OCI-LY1 (cell line): Measurements from ENCODE around the gene UNC93A.

Experiments
- H2AFZ ChIP-seq: fragments of 200-600 bp; sonication (generic), shearing (Covaris generic); 2 replicates; pipeline ENCODE4 v1.6.0; 2014; ENCODE audit warnings: antibody characterized with exemption, mild to moderate bottlenecking, low read length
- H3F3A ChIP-seq: fragments of 200-600 bp; sonication (generic), shearing (Covaris generic); 2 replicates; pipeline ENCODE4 v1.6.0; 2014; ENCODE audit warnings: mild to moderate bottlenecking, antibody characterized with exemption, low read length, moderate library complexity; ENCODE audit not compliant: insufficient read depth
- H3K27ac ChIP-seq: fragments of 200-600 bp; sonication (generic); 2 replicates; pipeline ENCODE4 v1.5.1; 2014; ENCODE audit warnings: low read length, mixed run types, mild to moderate bottlenecking, low read depth; ENCODE audit not compliant: poor library complexity, severe bottlenecking
- H3K27me3 ChIP-seq: fragments of 200-600 bp; sonication (generic); 2 replicates; pipeline ENCODE4 v1.6.0; 2014; ENCODE audit warnings: antibody characterized with exemption, mild to moderate bottlenecking, low read length, moderate library complexity; ENCODE audit not compliant: insufficient read depth
- H3K36me3 ChIP-seq: fragments of 200-600 bp; sonication (generic); 2 replicates; pipeline ENCODE4 v1.6.1; 2014; ENCODE audit warnings: mild to moderate bottlenecking, antibody characterized with exemption, low read length, moderate library complexity, mixed read lengths; ENCODE audit not compliant: insufficient read depth
- H3K4me1 ChIP-seq: fragments of 200-600 bp; sonication (generic); 2 replicates; pipeline ENCODE4 v1.5.1; 2014; ENCODE audit warnings: mild to moderate bottlenecking, low read length, moderate library complexity; ENCODE audit not compliant: insufficient read depth, severe bottlenecking
- H3K4me2 ChIP-seq: fragments of 200-600 bp; sonication (generic), shearing (Covaris generic); 2 replicates; pipeline ENCODE4 v1.6.1; 2014; ENCODE audit warnings: low read length
- H3K4me3 ChIP-seq: fragments of 200-600 bp; sonication (generic); 2 replicates; pipeline ENCODE4 v1.5.1; 2014; ENCODE audit warnings: low read length, low read depth, mild to moderate bottlenecking, mixed read lengths; ENCODE audit not compliant: poor library complexity, severe bottlenecking
- H3K79me2 ChIP-seq: fragments of 200-600 bp; shearing (Covaris generic); 2 replicates; pipeline ENCODE4 v1.6.1; 2016; ENCODE audit warnings: mixed run types, low read length, mixed read lengths; ENCODE audit not compliant: insufficient read depth
- H3K9ac ChIP-seq: fragments of 200-600 bp; sonication (generic), shearing (Covaris generic); 2 replicates; pipeline ENCODE4 v1.6.1; 2014; ENCODE audit warnings: mild to moderate bottlenecking, low read length, mixed read lengths
- H3K9me2 ChIP-seq: fragments of 200-600 bp; sonication (generic), shearing (Covaris generic); 2 replicates; pipeline ENCODE4 v1.6.1; 2014; ENCODE audit warnings: low read depth, mild to moderate bottlenecking, low read length, mixed read lengths
- H3K9me3 ChIP-seq: fragments of 200-600 bp; shearing (Covaris generic); 2 replicates; pipeline ENCODE4 v1.6.1; 2014; ENCODE audit warnings: low read length, mixed read lengths
- H4K20me1 ChIP-seq: fragments of 200-600 bp; sonication (generic), shearing (Covaris generic); 2 replicates; pipeline ENCODE4 v1.6.0; 2016; ENCODE audit warnings: mild to moderate bottlenecking, low read length; ENCODE audit not compliant: insufficient read depth
- EZH2 ChIP-seq: fragments of 200-600 bp; sonication (generic), shearing (Covaris generic); IDR thresholded peaks from 2 replicates; pipeline ENCODE4 v1.8.0; 2017; ENCODE audit warnings: borderline replicate concordance, mixed run types, mild to moderate bottlenecking, antibody characterized with exemption, low read length, moderate library complexity, mixed read lengths
- TF ChIP-seq, protein P1 (sequence below): fragments of 200-600 bp; sonication (generic), shearing (Covaris generic); IDR thresholded peaks from 2 replicates; pipeline ENCODE4 v1.5.1; 2017; ENCODE audit warnings: mild to moderate bottlenecking, antibody characterized with exemption, low read length, moderate library complexity, mixed read lengths

Gene UNC93A

DNA sequence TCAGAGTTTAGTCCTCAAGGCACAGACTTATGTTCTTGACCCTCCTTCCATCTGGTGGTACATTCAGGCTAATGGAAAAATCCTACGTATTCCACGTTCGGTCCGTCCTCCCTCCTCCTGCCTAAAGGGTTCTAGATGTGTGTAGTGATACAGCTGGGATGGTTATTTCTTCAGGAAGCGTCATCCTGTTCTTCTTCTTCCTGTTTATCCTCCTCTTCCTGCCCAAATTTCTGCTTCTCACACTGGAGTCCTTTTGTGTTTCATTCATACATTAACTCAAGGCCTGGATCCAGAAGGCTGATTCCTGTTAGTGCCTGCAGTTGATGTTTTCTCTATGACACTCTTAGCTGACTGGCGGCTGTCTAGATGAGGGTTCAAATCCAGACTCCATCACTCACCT is 16.8 kb upstream of the UNC93A start:
- H3K27ac ChIP-seq: no peak overlapping the region
- H3K36me3 ChIP-seq: no peaks in the 10 kb centered on the region
- H3K27me3 ChIP-seq: peaks cover 4% of the 10 kb centered on the region
- no peaks in the 10 kb centered on the region for H3F3A ChIP-seq
- H4K20me1 ChIP-seq: no peaks in the 10 kb centered on the region
- no peak overlapping the region for H3K4me2 ChIP-seq
- no peaks in the 10 kb centered on the region for H3K9me2 ChIP-seq
- H3K9me3 ChIP-seq: no peaks in the 10 kb centered on the region
- H3K9ac ChIP-seq: no peak overlapping the region
- TF ChIP-seq, protein P1, sequence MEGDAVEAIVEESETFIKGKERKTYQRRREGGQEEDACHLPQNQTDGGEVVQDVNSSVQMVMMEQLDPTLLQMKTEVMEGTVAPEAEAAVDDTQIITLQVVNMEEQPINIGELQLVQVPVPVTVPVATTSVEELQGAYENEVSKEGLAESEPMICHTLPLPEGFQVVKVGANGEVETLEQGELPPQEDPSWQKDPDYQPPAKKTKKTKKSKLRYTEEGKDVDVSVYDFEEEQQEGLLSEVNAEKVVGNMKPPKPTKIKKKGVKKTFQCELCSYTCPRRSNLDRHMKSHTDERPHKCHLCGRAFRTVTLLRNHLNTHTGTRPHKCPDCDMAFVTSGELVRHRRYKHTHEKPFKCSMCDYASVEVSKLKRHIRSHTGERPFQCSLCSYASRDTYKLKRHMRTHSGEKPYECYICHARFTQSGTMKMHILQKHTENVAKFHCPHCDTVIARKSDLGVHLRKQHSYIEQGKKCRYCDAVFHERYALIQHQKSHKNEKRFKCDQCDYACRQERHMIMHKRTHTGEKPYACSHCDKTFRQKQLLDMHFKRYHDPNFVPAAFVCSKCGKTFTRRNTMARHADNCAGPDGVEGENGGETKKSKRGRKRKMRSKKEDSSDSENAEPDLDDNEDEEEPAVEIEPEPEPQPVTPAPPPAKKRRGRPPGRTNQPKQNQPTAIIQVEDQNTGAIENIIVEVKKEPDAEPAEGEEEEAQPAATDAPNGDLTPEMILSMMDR: no peak
- TF ChIP-seq EZH2: no peak
- no peaks in the 10 kb centered on the region for H3K79me2 ChIP-seq
- H3K4me1 ChIP-seq: no peaks in the 10 kb centered on the region
- H3K4me3 ChIP-seq: no peak overlapping the region
- H2AFZ ChIP-seq: no peak overlapping the region

DNA sequence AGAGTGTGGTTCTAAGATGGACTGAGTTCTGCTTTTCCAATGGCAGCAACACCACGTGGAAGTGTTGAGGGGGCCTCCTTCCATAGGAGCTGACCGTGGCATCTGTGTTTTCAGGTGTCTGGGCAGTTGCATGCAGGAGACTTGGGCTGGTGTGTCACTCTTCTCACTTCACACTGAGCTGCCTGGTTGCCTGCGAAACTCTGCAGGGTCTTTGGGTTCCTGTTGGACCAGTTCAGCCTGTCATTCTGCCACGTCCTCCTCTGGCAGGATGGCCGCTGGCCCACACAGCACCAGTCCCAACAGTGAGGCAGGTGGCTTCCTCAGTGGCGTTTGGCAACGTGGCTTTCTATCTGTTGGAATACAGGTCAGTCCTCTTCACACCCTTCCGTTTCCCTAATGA is 16.1 kb upstream of the UNC93A start:
- Histone ChIP-seq H3K9me2 (no peaks in the 10 kb centered on the region), H2AFZ (no peak overlapping the region), H3K36me3 (no peaks in the 10 kb centered on the region), H3K27me3 (peaks cover 4% of the 10 kb centered on the region), H3F3A (no peaks in the 10 kb centered on the region), H3K79me2 (no peaks in the 10 kb centered on the region), H3K27ac (no peak overlapping the region), H3K4me1 (no peaks in the 10 kb centered on the region), H4K20me1 (no peaks in the 10 kb centered on the region), H3K4me2 (no peak overlapping the region), H3K9me3 (no peaks in the 10 kb centered on the region), H3K4me3 (no peak overlapping the region), H3K9ac (no peak overlapping the region)
- no peak for TF ChIP-seq EZH2
- TF ChIP-seq, protein P1: no peak

DNA sequence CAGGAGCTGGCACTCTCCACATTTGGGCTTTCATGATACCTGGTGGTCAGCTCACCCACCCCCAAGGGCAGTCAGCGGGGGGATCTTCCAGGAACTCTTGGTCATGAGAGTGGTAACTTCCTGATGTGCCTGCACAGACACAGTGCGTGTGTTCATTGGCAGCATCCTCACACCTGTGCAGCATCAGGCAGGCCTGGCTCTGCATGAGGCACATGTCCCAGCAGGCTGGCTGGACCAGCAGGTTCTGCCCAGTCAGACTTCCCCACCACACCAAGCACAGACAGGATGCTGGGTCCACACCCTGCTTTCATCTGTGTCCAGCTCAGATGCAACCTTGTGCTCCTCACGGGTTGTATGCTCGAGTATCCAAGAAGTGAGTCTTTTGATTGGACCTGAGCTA is 15.7 kb upstream of the UNC93A start:
- H3K4me3 ChIP-seq: no peak overlapping the region
- H3K9me3 ChIP-seq: no peaks in the 10 kb centered on the region
- H3K9ac ChIP-seq: no peak overlapping the region
- no peak overlapping the region for H2AFZ ChIP-seq
- no peak overlapping the region for H3K4me2 ChIP-seq
- no peaks in the 10 kb centered on the region for H3K9me2 ChIP-seq
- no peak for TF ChIP-seq EZH2
- TF ChIP-seq, protein P1: no peak
- H4K20me1 ChIP-seq: no peaks in the 10 kb centered on the region
- H3F3A ChIP-seq: no peaks in the 10 kb centered on the region
- H3K27ac ChIP-seq: no peak overlapping the region
- H3K36me3 ChIP-seq: no peaks in the 10 kb centered on the region
- no peaks in the 10 kb centered on the region for H3K79me2 ChIP-seq
- H3K27me3 ChIP-seq: peaks cover 4% of the 10 kb centered on the region
- no peaks in the 10 kb centered on the region for H3K4me1 ChIP-seq
